GM19463 (cell line): ENCODE measurements around the gene RELCH.

Source experiments
- ATAC-seq: cut with Tn5 transposase; IDR thresholded peaks from one replicate; pipeline ENCODE4 v1.9.1; 2021; ENCODE audit warnings: mild to moderate bottlenecking, moderate library complexity; ENCODE audit not compliant: unreplicated experiment

Gene RELCH

DNA sequence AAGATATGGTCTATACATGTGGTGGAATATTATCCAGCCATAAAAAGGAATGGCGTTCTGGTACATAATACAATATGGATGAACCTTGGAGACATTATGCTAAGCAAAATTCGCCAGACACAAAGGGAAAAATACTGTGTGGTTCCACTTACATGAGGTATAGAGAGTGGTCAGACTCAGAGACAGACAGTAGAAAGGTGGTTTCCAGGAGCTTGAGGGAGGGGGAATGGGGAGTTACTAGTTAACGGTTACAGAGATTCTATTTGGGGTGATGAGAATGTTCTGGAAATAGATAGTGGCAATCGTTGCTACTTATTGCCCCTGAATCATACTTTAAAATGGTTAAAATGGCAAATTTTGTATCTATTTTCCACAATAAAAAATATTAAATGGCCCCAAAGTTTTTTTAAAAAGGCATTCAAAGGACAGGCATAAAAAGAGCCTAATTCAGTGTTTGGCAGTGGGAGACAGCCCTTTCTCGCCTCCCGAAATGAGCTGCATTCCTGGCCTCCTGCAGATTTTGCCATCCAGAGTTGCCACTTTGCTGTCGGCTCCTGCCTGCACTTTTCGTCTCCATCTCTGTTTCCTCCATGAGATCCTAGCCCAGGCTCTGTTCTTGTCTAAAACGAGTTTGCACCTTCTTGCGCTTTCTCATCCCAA is 151.5 kb downstream of the RELCH start:
- peak; percentile 80 for ATAC-seq

- ATAC-seq = no peak
Measured at GRCh38 chr18:62339106-62339988, 152.3 kb downstream of the RELCH start.

DNA sequence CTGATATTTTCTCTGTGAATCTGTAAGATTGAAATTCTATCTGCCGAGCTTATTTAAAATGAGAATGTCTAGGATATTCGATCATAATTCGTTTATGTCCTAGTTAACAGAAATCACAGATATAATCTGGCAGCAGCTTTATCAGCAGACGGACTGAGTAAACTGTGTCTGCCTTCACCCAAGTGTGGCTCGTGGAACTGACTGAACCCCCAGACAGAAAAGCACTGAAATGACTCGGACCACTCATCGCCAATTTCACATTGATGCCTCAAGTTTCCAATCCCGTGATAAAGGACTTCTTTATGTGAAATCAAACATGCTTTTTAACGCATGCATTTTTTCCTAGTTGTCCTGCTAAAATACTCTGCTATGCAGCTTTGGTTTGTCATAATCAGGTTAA is 153.9 kb downstream of the RELCH start:
- ATAC-seq = no peak

DNA sequence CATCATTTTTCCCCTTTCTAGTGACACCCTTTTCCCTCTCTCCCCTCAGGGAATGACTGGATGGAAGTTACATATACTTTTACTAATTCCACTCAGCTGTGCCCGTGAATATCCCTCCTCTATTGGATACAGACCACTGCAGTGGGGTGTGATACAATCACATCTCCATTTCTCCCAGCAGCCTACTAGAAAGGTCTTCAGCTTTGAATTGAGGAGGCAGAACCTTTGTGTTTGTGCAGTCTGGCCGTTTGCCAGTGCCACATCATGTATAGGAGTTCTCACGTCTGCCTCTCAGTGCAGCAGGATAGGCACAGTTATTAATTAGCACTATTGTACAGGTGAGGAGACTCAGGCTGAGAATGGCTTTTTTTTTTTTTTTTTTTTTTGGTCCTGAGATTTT is 154.4 kb downstream of the RELCH start:
- no peak for ATAC-seq

DNA sequence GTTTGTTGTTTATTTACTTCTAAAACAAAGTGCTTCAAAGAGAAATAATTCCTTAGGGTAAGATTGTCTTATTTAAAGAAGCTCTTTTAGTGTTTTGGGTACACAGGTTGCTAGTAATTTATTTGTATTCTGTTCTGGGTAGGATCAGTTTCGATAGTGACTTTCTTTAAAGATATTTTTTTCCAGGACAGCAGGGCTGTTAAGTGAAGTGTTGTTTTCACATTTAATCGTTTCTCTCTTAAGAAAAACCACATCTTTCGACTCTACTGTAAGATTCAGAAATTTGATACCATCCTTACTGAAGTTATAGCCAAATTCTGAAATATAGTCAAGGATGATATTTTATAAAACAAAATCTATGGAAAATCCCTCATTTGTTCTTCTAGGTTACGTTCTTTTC is 155.8 kb downstream of the RELCH start:
- no peak for ATAC-seq

GRCh38 chr18:62343316-62343715 is 156.3 kb downstream of the RELCH start:
- no peak for ATAC-seq

DNA sequence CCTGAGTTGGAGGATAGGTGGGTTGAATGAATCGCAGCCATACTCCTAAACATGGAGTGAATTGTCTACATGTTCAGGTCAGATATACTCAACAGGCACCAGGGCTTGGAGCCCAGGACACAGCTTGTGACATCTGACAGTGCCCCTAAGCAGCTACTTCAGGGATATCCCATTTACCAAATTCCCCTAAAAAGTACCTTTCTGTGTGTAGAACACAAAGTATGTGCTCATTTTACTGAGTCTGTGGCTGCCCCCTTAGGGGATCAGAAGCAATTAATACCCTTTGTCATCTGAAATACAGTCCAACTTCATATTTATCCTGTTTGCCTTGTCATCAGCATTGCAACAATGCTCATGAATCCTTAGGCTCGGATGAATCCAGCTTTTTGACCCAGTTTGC is 158.9 kb downstream of the RELCH start:
- peak; percentile 66 for ATAC-seq

DNA sequence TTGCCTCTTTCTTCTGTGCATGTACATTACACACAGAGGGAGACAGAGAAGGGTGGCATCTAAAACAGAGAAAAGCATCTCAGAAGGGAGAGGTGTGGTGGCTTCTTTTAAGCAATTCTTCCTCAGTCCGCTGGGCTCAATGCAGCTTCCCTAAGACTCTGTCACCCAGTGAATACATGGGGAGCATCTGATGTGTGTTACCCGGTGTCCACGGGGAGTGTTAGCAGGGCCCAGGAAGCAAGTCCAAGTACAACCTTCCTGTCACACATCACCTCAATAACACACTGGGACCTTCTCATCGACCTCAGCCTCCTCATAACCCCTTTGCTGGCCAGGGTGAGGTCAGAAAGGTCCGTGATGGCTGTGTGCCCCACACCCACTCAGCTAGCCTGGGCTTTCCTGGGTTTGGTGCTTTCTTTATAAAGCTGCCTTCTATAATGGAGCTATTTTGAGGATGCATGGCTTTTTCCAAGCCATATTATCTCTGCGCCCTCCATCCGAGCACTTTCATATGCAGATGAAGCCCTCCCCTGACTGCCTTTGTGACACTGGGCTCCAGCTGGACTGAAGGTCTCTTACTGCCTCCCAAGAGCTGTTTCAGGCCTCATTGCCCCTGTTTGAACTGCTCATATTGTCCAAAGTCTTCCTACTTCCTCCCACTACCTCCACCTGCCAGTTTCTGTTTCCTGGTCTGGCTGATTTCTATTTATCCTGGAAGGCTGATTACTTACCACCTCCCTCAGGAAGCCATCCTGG is 159.5 kb downstream of the RELCH start:
- no peak for ATAC-seq

GRCh38 chr18:62347089-62347506 is 160.0 kb downstream of the RELCH start:
- no peak for ATAC-seq

GRCh38 chr18:62348474-62348873 is 161.4 kb downstream of the RELCH start:
- ATAC-seq = no peak

GRCh38 chr18:62353170-62353569 is 166.1 kb downstream of the RELCH start:
- ATAC-seq = no peak

GRCh38 chr18:62354151-62354550 is 167.1 kb downstream of the RELCH start:
- ATAC-seq = no peak

GRCh38 chr18:62357079-62357719 is 170.1 kb downstream of the RELCH start:
- peak; percentile 71 for ATAC-seq
